IMR-90 (cell line): ENCODE measurements around the gene NPPA. TPM values are rescaled to one million over a fixed set of nuclear protein-coding genes. Genes with fewer than 3 reads are reported as not detected.

ENCODE experiments used
- ATAC-seq: fragments of 200-7000 bp; cut with Tn5 transposase; 2 replicates; pipeline ENCODE4 v1.9.1; 2020; ENCODE audit warnings: low read depth, mild to moderate bottlenecking, moderate library complexity
- BruUV-seq: library from RNA; stranded (reverse); fragments of 400-500 nt; replicated peaks from 2 replicates; lab custom pipeline; 2021; lab: Mats Ljungman, UMichigan
- CTCF ChIA-PET: fragments of 300-600 bp; formaldehyde crosslinking; extraction: SDS; loops from one replicate; lab custom pipeline; 2021; ENCODE audit warnings: antibody characterized with exemption; lab: Yijun Ruan, JAX
- POLR2A ChIA-PET: fragments of 300-600 bp; sonication (Branson Sonifier 250); formaldehyde crosslinking; loops from one replicate; lab custom pipeline; 2022; ENCODE audit warnings: antibody characterized with exemption; ENCODE audit not compliant: unreplicated experiment; lab: Charles Lee
- DNase-seq: peaks from one replicate; pipeline ENCODE4 v3.0.0; 2013
- H2AFZ ChIP-seq: replicated peaks from 2 replicates; pipeline ENCODE3; 2013; ENCODE audit warnings: low read length, mild to moderate bottlenecking; ENCODE audit not compliant: poor library complexity
- H2AK5ac ChIP-seq: 2 replicates; pipeline ENCODE4 v1.6.1; 2013; ENCODE audit warnings: low read depth, low read length, inconsistent platforms
- H2AK9ac ChIP-seq: replicated peaks from 2 replicates; pipeline ENCODE3; 2013; ENCODE audit warnings: mild to moderate bottlenecking, low read depth, low read length, moderate library complexity; ENCODE audit not compliant: poor library complexity
- H2BK120ac ChIP-seq: 2 replicates; pipeline ENCODE4 v1.6.1; 2013; ENCODE audit warnings: low read depth, low read length, inconsistent platforms
- H2BK15ac ChIP-seq: 3 replicates; pipeline ENCODE4 v1.6.1; 2013; ENCODE audit warnings: low read depth, low read length, inconsistent platforms
- H2BK20ac ChIP-seq: 2 replicates; pipeline ENCODE4 v1.6.1; 2013; ENCODE audit warnings: low read depth, mild to moderate bottlenecking, inconsistent platforms, low read length, moderate library complexity
- H2BK5ac ChIP-seq: 2 replicates; pipeline ENCODE4 v1.6.1; 2013; ENCODE audit warnings: mild to moderate bottlenecking, low read depth, low read length, inconsistent platforms; ENCODE audit not compliant: poor library complexity, severe bottlenecking
- H3K14ac ChIP-seq: replicated peaks from 2 replicates; pipeline ENCODE4 v1.6.1; 2013; ENCODE audit warnings: low read depth, low read length, inconsistent platforms
- H3K18ac ChIP-seq: 2 replicates; pipeline ENCODE4 v1.6.1; 2013; ENCODE audit warnings: low read depth, low read length, control low read depth
- H3K23ac ChIP-seq: 2 replicates; pipeline ENCODE4 v1.6.1; 2013; ENCODE audit warnings: low read depth, low read length, inconsistent platforms
- H3K27ac ChIP-seq: 2 replicates; pipeline ENCODE4 v1.5.1; 2013; ENCODE audit warnings: mild to moderate bottlenecking, control low read depth, low read length; ENCODE audit not compliant: insufficient read depth
- H3K27me3 ChIP-seq: 2 replicates; pipeline ENCODE4 v1.6.1; 2013; ENCODE audit warnings: low read length; ENCODE audit not compliant: control insufficient read depth, insufficient read depth
- H3K36me3 ChIP-seq: 2 replicates; pipeline ENCODE4 v1.6.1; 2013; ENCODE audit warnings: low read length, mixed read lengths; ENCODE audit not compliant: control insufficient read depth, insufficient read depth
- H3K4ac ChIP-seq: 2 replicates; pipeline ENCODE4 v1.6.1; 2013; ENCODE audit warnings: low read depth, low read length, inconsistent platforms
- H3K4me1 ChIP-seq: 2 replicates; pipeline ENCODE4 v1.6.1; 2013; ENCODE audit warnings: low read length, mixed read lengths; ENCODE audit not compliant: control insufficient read depth, insufficient read depth
- H3K4me2 ChIP-seq: 2 replicates; pipeline ENCODE4 v1.6.1; 2013; ENCODE audit warnings: low read depth, mild to moderate bottlenecking, control low read depth, low read length, moderate library complexity
- H3K4me3 ChIP-seq: 2 replicates; pipeline ENCODE4 v1.5.1; 2013; ENCODE audit warnings: low read depth, mild to moderate bottlenecking, control low read depth, low read length, moderate library complexity; ENCODE audit not compliant: insufficient read depth
- H3K56ac ChIP-seq: 2 replicates; pipeline ENCODE4 v1.6.1; 2013; ENCODE audit warnings: low read length, inconsistent platforms; ENCODE audit not compliant: insufficient read depth; ENCODE audit errors: extremely low read depth
- H3K79me1 ChIP-seq, 2 experiments: 2 replicates each; pipeline ENCODE4 v1.6.1; 2013; ENCODE audit warnings: low read length in 2 of 2, inconsistent platforms in 1 of 2, low read depth in 1 of 2
- H3K9ac ChIP-seq: 2 replicates; pipeline ENCODE4 v1.6.1; 2013; ENCODE audit warnings: low read depth, low read length, control low read depth
- H3K9me1 ChIP-seq: 2 replicates; pipeline ENCODE4 v1.6.1; 2013; ENCODE audit warnings: low read length, inconsistent platforms; ENCODE audit not compliant: insufficient read depth
- H3K9me3 ChIP-seq: 2 replicates; pipeline ENCODE4 v1.6.1; 2013; ENCODE audit warnings: low read length; ENCODE audit not compliant: control insufficient read depth, insufficient read depth
- H4K20me1 ChIP-seq: 2 replicates; pipeline ENCODE4 v1.6.1; 2013; ENCODE audit warnings: low read length, inconsistent platforms; ENCODE audit not compliant: insufficient read depth
- H4K5ac ChIP-seq: 2 replicates; pipeline ENCODE4 v1.6.1; 2013; ENCODE audit warnings: mild to moderate bottlenecking, low read depth, low read length, control low read depth
- H4K8ac ChIP-seq, 2 experiments: 2 replicates each; pipeline ENCODE4 v1.6.1; 2013; ENCODE audit warnings: low read depth in 2 of 2, low read length in 2 of 2, control low read depth in 1 of 2, inconsistent platforms in 1 of 2
- H4K91ac ChIP-seq: 2 replicates; pipeline ENCODE4 v1.6.1; 2013; ENCODE audit warnings: low read depth, low read length, inconsistent platforms; ENCODE audit not compliant: insufficient read depth
- MAFK ChIP-seq: IDR thresholded peaks from 2 replicates; pipeline ENCODE4 v1.6.1; 2012; ENCODE audit warnings: low read depth, low read length, improper control_type of control experiment
- MXI1 ChIP-seq: IDR thresholded peaks from 2 replicates; pipeline ENCODE4 v1.6.1; 2012; ENCODE audit warnings: low read depth, mild to moderate bottlenecking, low read length, moderate library complexity, borderline replicate concordance
- POLR2A ChIP-seq: IDR thresholded peaks from 2 replicates; pipeline ENCODE4 v1.6.1; 2012; ENCODE audit warnings: mild to moderate bottlenecking, low read depth, low read length
- RAD21 ChIP-seq: IDR thresholded peaks from 2 replicates; pipeline ENCODE4 v1.6.1; 2012; ENCODE audit warnings: low read length, improper control_type of control experiment
- WGBS, 2 experiments: methylation state at CpG; one replicate each; pipeline versions ENCODE4 v1.1.5 to v1.1.7; 2013; ENCODE audit warnings: missing lambda C conversion rate in 2 of 2; ENCODE audit not compliant: insufficient read length in 1 of 2; ENCODE audit errors: extremely low coverage in 2 of 2; 5-methylcytosine and 5-hydroxymethylcytosine counted together
- dilution Hi-C: fragments of 300-500 bp; cut with HindIII; formaldehyde crosslinking; loops from one replicate; pipeline ENCODE4 v1.14.3; 2018; ENCODE audit warnings: low sequenced_read_pairs; ENCODE audit not compliant: unreplicated experiment
- in situ Hi-C: fragments of 300-500 bp; cut with MboI; formaldehyde crosslinking; loops from 3 replicates; pipeline ENCODE4 v1.14.3; 2019; ENCODE audit warnings: low sequenced_read_pairs, inconsistent platforms, mixed read lengths
- intact Hi-C: fragments of 100-400 bp; cut with micrococcal nuclease; formaldehyde crosslinking; loops from 2 replicates; pipeline ENCODE4 v1.10.0; 2022
- polyA plus RNA-seq, 3 experiments: library from polyadenylated mRNA; depleted of rRNA; stranded (reverse); fragments of >200 nt; gene quantifications; 2 replicates each; pipeline ENCODE4 v1.2.3, GENCODE V29; 2012; ENCODE audit warnings: low replicate concordance in 1 of 3
- total RNA-seq: library from RNA; depleted of rRNA; stranded (reverse); fragments of >200 nt; gene quantifications from 2 replicates; pipeline ENCODE4 v1.2.3, GENCODE V29; 2012
- TF ChIP-seq, protein P1 (sequence below): fragments of 150-350 bp; IDR thresholded peaks from 2 replicates; pipeline ENCODE4 v1.6.1; 2016; ENCODE audit warnings: low read depth, mild to moderate bottlenecking, low read length, moderate library complexity, borderline replicate concordance

Gene NPPA
- total and polyA plus RNA-seq, 2 of the 4 experiments (the other 2 are of a cell fraction), result not detected

DNA sequence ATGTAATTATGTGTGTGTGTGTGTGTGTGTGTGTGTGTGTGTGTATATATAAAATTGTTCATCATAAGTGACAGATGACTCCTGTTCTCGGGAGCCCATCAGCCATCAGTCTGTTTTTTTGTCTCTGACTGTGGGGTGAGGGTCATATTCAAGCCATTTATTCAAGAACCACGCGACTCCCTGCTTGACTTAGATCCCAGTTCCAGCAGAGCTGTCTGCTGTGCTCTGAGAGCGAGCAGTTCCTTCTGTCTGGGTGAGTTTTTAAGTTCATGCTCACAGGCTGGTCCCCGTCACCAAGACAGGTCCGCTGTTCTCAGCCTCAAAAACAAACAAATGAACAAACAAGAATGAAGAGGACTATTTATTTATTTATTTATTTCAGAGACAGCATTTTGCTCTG lies 29.5 kb upstream of the NPPA start:
- H3K18ac ChIP-seq, result no peak overlapping the region
- H3K27me3 ChIP-seq, result peaks cover 65% of the 10 kb centered on the region
- no peaks in the 10 kb centered on the region for H3K79me1 ChIP-seq
- no peaks in the 10 kb centered on the region for H3K36me3 ChIP-seq
- H4K8ac ChIP-seq, result no peak overlapping the region
- no peak overlapping the region for H2AK5ac ChIP-seq
- no peak overlapping the region for H2BK15ac ChIP-seq
- H3K9me3 ChIP-seq, result no peaks in the 10 kb centered on the region
- H3K4me2 ChIP-seq, result no peak overlapping the region
- ATAC-seq (no peak), DNase-seq (no peak)
- H2AK9ac ChIP-seq, result no peak overlapping the region
- H4K20me1 ChIP-seq, result no peaks in the 10 kb centered on the region
- POLR2A ChIA-PET, result no interaction called here
- CTCF ChIA-PET, result interaction anchor here (0.6 kb wide), 1 partner anchor 90 kb away, joined by 7 read pairs; no protein-coding TSS in a partner anchor
- WGBS, 2 experiments, result no CpG with 5 or more reads among the region's 6 CpGs
- no peak overlapping the region for H3K56ac ChIP-seq
- H3K23ac ChIP-seq, result no peak overlapping the region
- in situ Hi-C loops, result no loop called here
- no peak overlapping the region for H3K14ac ChIP-seq
- H3K27ac ChIP-seq, result no peak overlapping the region
- no peak overlapping the region for H2BK20ac ChIP-seq
- TF ChIP-seq MXI1 (no peak), POLR2A (no peak), RAD21 (no peak), MAFK (no peak)
- TF ChIP-seq, protein P1, sequence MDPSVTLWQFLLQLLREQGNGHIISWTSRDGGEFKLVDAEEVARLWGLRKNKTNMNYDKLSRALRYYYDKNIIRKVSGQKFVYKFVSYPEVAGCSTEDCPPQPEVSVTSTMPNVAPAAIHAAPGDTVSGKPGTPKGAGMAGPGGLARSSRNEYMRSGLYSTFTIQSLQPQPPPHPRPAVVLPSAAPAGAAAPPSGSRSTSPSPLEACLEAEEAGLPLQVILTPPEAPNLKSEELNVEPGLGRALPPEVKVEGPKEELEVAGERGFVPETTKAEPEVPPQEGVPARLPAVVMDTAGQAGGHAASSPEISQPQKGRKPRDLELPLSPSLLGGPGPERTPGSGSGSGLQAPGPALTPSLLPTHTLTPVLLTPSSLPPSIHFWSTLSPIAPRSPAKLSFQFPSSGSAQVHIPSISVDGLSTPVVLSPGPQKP, result no peak
- no peaks in the 10 kb centered on the region for H3K9me1 ChIP-seq
- H3K4me1 ChIP-seq, result no peaks in the 10 kb centered on the region
- H3K4ac ChIP-seq, result no peak overlapping the region
- H3K4me3 ChIP-seq, result no peak overlapping the region
- no peak overlapping the region for H4K5ac ChIP-seq
- no TSS peak for BruUV-seq
- H2BK5ac ChIP-seq, result no peak overlapping the region
- intact Hi-C loops, result no loop called here
- no peak overlapping the region for H3K9ac ChIP-seq
- no peak overlapping the region for H2BK120ac ChIP-seq
- no peak overlapping the region for H4K91ac ChIP-seq
- dilution Hi-C loops, result no loop called here
- no peak overlapping the region for H2AFZ ChIP-seq
